Astrocyte of the hippocampus (primary cell): ENCODE results near the gene GPR137.

ENCODE experiments used
- DNase-seq: peaks from one replicate; pipeline ENCODE4 v3.0.0; 2011; ENCODE audit warnings: low read depth, low spot score

The GPR137 gene

GRCh38 chr11:64249563-64250414, 35.9 kb upstream of the GPR137 start:
- no peak for DNase-seq

DNA sequence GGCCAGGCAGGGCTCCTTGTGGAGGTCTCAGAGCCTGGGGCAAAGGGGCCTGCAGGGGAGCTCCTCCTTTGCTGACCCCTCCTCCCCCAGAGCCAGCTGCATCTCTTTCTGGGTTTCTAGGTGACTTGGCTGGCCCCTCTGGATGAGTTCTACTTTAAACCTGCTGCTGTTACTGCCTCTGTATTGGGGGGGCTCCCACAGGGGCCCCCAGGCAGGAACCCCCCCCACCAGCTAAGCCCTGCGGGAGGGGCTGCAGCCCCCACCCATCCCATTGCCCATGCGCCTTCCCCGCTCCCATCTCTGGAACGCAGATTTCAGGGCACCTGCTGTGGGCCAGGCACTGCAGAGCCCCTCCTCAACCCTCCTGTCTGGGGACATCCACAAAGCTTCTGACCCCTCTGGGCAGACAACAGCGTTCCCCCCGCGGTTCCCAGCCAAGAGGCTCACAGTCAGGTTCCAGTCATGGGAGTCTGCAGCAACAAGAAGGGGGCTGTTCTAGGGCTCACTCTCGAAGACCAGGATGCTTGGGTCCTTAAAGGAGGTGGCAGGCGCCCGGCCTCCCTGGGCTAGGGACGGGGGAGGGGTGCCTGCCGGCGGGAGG, 35.1 kb upstream of the GPR137 start:
- no peak for DNase-seq

DNA sequence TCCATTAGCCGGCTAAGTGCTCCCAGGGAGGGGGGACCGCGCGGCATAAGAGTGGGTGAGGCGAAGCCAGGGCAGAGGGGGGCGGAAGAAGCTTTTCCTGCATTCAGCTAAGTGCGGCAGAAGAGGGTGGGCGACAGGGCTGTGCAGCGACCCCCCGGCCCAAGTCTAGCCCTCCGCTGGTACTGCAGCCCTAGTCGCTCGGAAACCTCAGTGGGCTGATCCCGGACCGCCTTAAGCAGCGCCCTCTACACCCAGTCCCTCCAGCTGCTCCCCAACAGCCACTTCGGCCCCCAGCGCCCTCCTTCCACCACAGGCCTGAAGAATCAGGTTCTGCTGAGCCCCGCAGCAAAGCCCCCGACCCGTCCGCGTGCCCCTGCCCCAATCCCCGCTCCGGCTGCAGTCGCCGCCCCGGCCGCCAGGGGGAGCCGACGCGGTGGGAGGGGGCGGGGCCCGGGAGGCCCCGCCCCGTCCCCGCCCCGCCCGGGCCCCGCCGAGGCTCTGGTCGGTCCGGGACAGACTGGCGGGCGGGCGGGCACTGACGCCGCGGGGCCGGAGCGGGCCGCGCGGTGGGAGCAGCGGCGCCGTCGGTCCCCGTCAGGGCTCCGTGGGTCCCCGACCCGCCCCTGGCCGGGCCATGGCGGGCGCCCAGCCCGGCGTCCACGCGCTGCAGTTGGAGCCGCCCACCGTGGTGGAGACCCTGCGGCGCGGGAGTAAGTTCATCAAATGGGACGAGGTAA, 34.5 kb upstream of the GPR137 start, which contains the start of gene PLCB3:
Gene PLCB3 (plus strand): TSS at position 515 of the 737 bp plus-strand sequence. CDS start 120 bp downstream, at position 635.
- peak; percentile 78 for DNase-seq

GRCh38 chr11:64251753-64252002, 34.0 kb upstream of the GPR137 start:
- DNase-seq: no peak

DNA sequence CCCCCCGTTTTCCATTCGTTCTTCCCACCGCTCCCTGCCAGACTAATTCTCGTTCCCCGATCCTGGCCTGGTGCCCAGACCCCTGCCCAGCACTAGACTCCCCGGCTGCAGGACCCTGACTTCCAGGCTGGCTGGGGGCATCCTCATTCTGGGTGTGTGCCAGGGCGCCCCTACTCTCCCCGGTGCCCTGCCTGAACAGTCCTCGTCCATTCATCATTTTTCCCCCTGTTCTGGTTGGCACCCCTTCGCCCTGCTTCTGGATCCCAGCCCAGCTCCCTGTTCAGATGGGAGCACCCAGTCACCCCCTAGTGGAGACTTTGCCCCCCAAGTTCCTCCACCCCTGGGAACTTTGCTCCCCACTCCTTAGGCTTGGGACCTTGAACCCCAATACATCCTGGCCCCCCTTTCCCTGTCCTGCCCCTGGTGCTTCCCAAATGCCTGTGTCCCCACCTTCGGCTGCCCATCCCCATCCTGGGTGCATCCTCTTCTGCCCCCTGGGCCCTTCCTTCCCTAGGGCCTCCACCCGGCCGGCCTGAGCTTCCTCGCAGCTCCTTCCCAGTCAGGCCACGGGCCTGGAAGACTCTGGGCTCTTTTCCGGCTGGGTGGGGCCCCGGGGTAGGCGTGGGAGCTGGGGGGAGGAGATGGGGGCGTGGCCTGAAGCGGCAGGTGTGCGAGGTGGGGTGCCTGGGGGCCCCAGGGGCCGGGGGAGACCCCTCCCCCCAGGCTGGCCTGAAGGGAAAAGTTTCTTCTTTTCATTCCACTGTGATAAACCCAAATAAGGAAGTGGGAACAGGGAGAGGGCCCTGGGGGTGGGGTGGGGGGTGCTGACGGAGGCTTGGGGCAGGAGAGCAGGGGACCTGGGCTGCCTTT, 33.4 kb upstream of the GPR137 start:
- peak; percentile 62 for DNase-seq

GRCh38 chr11:64253043-64253442, 32.6 kb upstream of the GPR137 start:
- DNase-seq: no peak

- DNase-seq: peak; percentile 53
These were observed 32.2 kb upstream of the GPR137 start for GRCh38 chr11:64253481-64253880.

DNA sequence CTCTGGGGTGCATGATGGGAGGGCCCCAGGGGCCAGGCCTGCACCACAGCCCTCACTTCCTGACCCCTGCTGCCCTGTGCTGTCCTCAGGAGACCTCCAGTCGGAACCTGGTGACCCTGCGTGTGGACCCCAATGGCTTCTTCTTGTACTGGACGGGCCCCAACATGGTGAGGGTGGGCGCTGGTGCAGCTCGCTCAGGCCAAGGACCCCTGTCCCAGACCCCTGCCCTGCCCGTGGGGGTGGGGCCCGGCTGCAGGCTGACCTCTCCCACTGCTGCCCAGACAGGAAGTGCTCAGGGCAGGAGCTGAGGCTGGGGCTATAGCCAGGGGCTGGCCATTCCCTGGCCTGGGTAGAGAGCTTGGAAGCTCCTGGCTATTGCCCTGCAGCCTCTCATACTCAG, 31.3 kb upstream of the GPR137 start:
- no peak for DNase-seq

DNA sequence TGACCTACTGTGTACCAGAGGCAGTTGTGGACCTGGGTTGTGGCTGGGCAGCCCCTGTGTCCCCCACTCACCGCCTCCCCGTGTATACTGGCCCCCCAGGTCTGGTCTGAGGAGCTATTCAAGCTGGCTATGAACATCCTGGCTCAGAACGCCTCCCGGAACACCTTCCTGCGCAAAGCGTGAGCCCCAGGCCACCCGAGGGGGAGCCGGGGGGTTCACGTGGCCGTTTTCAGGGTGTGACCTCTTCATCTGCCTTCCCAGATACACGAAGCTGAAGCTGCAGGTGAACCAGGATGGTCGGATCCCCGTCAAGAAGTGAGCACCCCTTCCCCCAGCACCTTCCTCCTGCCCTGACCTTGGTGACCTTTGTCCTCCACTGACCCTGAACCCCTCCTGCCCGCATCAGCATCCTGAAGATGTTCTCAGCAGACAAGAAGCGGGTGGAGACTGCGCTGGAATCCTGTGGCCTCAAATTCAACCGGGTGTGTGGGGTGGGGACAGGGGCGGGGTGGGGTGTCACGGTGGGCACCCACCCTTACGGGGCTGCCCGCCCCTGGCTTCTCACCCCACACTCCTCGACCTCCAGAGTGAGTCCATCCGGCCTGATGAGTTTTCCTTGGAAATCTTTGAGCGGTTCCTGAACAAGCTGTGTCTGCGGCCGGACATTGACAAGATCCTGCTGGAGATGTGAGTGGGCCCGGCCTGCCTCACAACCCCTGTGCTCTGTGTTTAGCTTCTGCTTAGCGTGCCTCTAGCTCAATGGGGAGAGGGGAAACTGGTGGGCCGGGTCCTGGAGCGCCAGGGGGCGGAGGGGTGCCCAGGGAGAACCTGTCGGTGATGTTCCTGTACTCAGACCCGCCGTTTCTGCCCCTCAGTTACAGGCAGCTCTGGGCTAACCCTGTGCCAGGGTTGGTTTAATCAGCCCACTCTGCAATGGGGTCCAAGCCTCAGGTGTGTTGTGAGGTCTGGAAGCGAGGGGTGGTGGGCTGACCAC, 30.2 kb upstream of the GPR137 start:
- DNase-seq: no peak

DNA sequence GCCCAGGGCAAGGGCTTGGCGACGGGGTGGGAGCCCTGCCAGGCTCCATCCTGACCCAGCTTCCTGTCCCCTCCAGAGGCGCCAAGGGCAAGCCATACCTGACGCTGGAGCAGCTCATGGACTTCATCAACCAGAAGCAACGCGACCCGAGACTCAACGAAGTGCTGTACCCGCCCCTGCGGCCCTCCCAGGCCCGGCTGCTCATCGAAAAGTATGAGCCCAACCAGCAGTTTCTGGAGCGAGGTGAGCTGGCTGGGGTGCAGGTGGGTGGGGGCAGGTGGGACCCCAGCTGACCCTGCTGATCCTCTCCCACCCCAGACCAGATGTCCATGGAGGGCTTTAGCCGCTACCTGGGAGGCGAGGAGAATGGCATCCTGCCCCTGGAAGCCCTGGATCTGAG, 29.3 kb upstream of the GPR137 start:
- DNase-seq: no peak

- no peak for DNase-seq
These were observed 27.3 kb upstream of the GPR137 start for GRCh38 chr11:64258356-64258755.

GRCh38 chr11:64258946-64259532, 26.6 kb upstream of the GPR137 start:
- DNase-seq: no peak

- no peak for DNase-seq
These were observed 26.0 kb upstream of the GPR137 start for GRCh38 chr11:64259533-64260067.

DNA sequence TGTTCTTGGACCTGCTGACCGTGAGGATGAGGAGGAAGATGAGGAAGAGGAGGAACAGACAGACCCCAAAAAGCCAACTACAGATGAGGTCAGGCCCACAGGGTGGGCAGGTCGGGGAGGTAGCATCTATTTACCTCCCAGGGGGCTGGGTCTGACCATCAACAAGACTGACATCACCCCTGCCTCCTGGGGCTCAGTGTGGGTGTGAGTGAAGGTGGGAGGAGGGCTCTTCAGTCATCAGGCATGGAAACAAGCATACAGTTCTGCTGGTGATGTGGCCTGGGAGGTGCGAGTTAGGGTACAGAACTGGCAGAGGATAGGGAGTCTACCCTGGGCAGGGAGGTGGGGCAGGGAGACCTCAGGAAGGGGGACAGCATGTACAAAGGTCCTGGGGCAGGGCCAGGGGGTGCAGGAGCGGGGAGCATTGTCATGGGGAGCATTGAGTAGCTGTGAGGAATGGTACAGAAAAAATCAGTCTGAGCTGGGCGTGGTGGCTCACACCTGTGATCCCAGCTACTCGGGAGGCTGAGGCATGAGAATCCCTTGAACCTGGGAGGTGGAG, 25.4 kb upstream of the GPR137 start:
- DNase-seq: no peak

GRCh38 chr11:64261556-64262080, 24.0 kb upstream of the GPR137 start:
- DNase-seq: no peak

GRCh38 chr11:64262271-64263002, 23.2 kb upstream of the GPR137 start:
- no peak for DNase-seq

GRCh38 chr11:64263021-64263946, 22.4 kb upstream of the GPR137 start:
- DNase-seq: peak; percentile 64

DNA sequence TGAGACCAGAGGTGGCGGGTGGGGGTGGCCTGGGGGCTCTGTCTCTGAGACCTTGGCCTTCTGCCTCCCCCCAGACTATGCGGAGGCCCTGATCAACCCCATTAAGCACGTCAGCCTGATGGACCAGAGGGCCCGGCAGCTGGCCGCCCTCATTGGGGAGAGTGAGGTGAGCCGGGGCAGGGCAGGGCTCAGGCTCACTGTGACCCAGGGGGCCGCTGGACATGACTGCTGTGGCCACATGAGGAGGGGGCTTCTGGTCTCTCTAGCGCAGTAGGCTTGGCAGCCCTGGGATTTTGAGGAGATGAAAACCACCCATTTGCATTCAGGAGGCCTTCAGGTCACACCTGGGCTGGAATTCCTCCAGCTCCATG, 21.7 kb upstream of the GPR137 start:
- no peak for DNase-seq
